Measurements from ENCODE around the gene C11orf87.

The C11orf87 gene

GRCh38 chr11:109421981-109422869, at the start of gene C11orf87:
TSS of gene C11orf87 (plus strand) at chr11:109422190. CDS start at chr11:109423634, 1,444 bp downstream.
- DNase-seq, result peak; percentile 37

- no peak for DNase-seq
Observed at GRCh38 chr11:109374032-109374431, 48.0 kb upstream of the C11orf87 start.

- DNase-seq, result no peak
Observed at GRCh38 chr11:109374441-109374840, 47.5 kb upstream of the C11orf87 start.

- DNase-seq, result no peak
Observed at GRCh38 chr11:109377039-109377742, 44.8 kb upstream of the C11orf87 start.

- no peak for DNase-seq
Observed at GRCh38 chr11:109378034-109378433, 44.0 kb upstream of the C11orf87 start.

GRCh38 chr11:109383306-109383705, 38.7 kb upstream of the C11orf87 start:
- DNase-seq, result peak; percentile 38

- DNase-seq, result no peak
Observed at GRCh38 chr11:109384873-109385272, 37.1 kb upstream of the C11orf87 start.

GRCh38 chr11:109388982-109389381, 33.0 kb upstream of the C11orf87 start:
- no peak for DNase-seq

- no peak for DNase-seq
Observed at GRCh38 chr11:109390752-109391151, 31.2 kb upstream of the C11orf87 start.

- no peak for DNase-seq
Observed at GRCh38 chr11:109401545-109401944, 20.4 kb upstream of the C11orf87 start.

GRCh38 chr11:109405671-109406070, 16.3 kb upstream of the C11orf87 start:
- DNase-seq, result no peak

GRCh38 chr11:109416601-109417000, 5.4 kb upstream of the C11orf87 start:
- DNase-seq, result peak; percentile 64

- DNase-seq, result peak; percentile 59
Observed at GRCh38 chr11:109422870-109423465, 978 bp downstream of the C11orf87 start.

GRCh38 chr11:109423466-109424190, 1.6 kb downstream of the C11orf87 start:
- DNase-seq, result peak; percentile 14

- no peak for DNase-seq
Observed at GRCh38 chr11:109424901-109425300, 2.9 kb downstream of the C11orf87 start.

GRCh38 chr11:109425554-109425953, 3.6 kb downstream of the C11orf87 start:
- peak; percentile 43 for DNase-seq

- peak; percentile 22 for DNase-seq
Observed at GRCh38 chr11:109426442-109427240, 4.7 kb downstream of the C11orf87 start.

- no peak for DNase-seq
Observed at GRCh38 chr11:109432105-109432504, 10.1 kb downstream of the C11orf87 start.

GRCh38 chr11:109433753-109434256, 11.8 kb downstream of the C11orf87 start:
- DNase-seq, result no peak

- peak; percentile 11 for DNase-seq
Observed at GRCh38 chr11:109435121-109435742, 13.2 kb downstream of the C11orf87 start.

- DNase-seq, result no peak
Observed at GRCh38 chr11:109439684-109440083, 17.7 kb downstream of the C11orf87 start.

Data from NCI-H2171 treated with DMSO at 0.1 percent for 48 hours (cell line).